Transverse colon (tissue), 4 donors: ENCODE results near the gene IGSF21. TPM values are rescaled to one million over a fixed set of nuclear protein-coding genes. Genes with fewer than 3 reads are reported as not detected.

Experiments used
- DNase-seq: peaks from one replicate; pipeline ENCODE4 v3.0.0-alpha.2; 2019
- H3K27ac ChIP-seq, 4 donors: fragments of 200-600 bp; sonication (generic); 2 replicates each; pipeline ENCODE4 v1.5.1; 2016 to 2018; ENCODE audit warnings: inconsistent platforms in 4 of 4
- H3K27me3 ChIP-seq: fragments of 200-600 bp; sonication (generic); 2 replicates; pipeline ENCODE4 v1.5.1; 2017; ENCODE audit warnings: inconsistent platforms
- H3K36me3 ChIP-seq, 4 donors: fragments of 200-600 bp; sonication (generic); 2 replicates each; pipeline ENCODE4 v1.5.1; 2017 to 2019; ENCODE audit warnings: inconsistent platforms in 4 of 4
- H3K4me1 ChIP-seq, 4 donors: fragments of 200-600 bp; sonication (generic); 2 replicates each; pipeline ENCODE4 v1.5.1; 2017 to 2020; ENCODE audit warnings: inconsistent platforms in 4 of 4
- H3K4me3 ChIP-seq, 4 donors: fragments of 200-600 bp; sonication (generic); 1 replicate in 1 of 4; 2 replicates in 3 of 4; pipeline versions ENCODE4 v1.5.1 to v1.6.1; 2017 to 2019; ENCODE audit warnings: inconsistent platforms in 4 of 4
- H3K9me3 ChIP-seq, 2 donors: fragments of 200-600 bp; sonication (generic); 2 replicates each; pipeline ENCODE4 v1.5.1; 2017 to 2019; ENCODE audit warnings: inconsistent platforms in 2 of 2
- EP300 ChIP-seq: sonication (generic); formaldehyde crosslinking; IDR thresholded peaks from one replicate; pipeline ENCODE4 v1.6.1; 2017; ENCODE audit warnings: antibody characterized with exemption, low read depth
- POLR2A ChIP-seq: fragments of 450-650 bp; IDR thresholded peaks from one replicate; pipeline ENCODE4 v1.6.1; 2016; ENCODE audit warnings: antibody characterized with exemption, mild to moderate bottlenecking, moderate library complexity
- POLR2AphosphoS5 ChIP-seq, 3 donors: sonication (generic); formaldehyde crosslinking; IDR thresholded peaks; one replicate each; pipeline ENCODE4 v1.6.1; 2016; ENCODE audit warnings: antibody characterized with exemption in 3 of 3
- WGBS, 2 donors: methylation state at CpG; one replicate each; pipeline ENCODE4 v1.1.5; 2018; ENCODE audit warnings: low coverage in 1 of 2; 5-methylcytosine and 5-hydroxymethylcytosine counted together
- in situ Hi-C, 4 donors: fragments of 200-750 bp; cut with MboI; loops; one replicate each; pipeline versions ENCODE4 v1.15.0 to v1.15.1; 2017; ENCODE audit warnings: low sequenced_read_pairs in 3 of 4, low pct_ligation_motif_present in 1 of 4, low pct_unique_long_range_greater_than_20kb in 1 of 4
- intact Hi-C: fragments of 100-400 bp; cut with DNase I; formaldehyde crosslinking; loops from one replicate; pipeline ENCODE4 v1.15.1; 2023; ENCODE audit warnings: low total_unique reads
- total RNA-seq, 4 donors: library from RNA; depleted of rRNA; stranded (reverse); fragments of >200 nt; gene quantifications; one replicate each; pipeline ENCODE4 v1.1.0, GENCODE V29; 2016
- TF ChIP-seq, protein P1 (sequence below), 5 experiments: fragments of 200-600 bp in 3 of 5; fragments of 450-650 bp in 2 of 5; sonication (generic) in 3 of 5; IDR thresholded peaks; 1 replicate in 2 of 5; 2 replicates in 3 of 5; pipeline ENCODE4 v1.5.1; 2016 to 2017; ENCODE audit warnings: antibody characterized with exemption in 5 of 5, inconsistent platforms in 3 of 5, mild to moderate bottlenecking in 2 of 5, moderate library complexity in 1 of 5

Gene IGSF21
- total RNA-seq, 4 donors from 2014 or later: 1.1 to 6.8 (median 1.6) TPM; not detected in 1

DNA sequence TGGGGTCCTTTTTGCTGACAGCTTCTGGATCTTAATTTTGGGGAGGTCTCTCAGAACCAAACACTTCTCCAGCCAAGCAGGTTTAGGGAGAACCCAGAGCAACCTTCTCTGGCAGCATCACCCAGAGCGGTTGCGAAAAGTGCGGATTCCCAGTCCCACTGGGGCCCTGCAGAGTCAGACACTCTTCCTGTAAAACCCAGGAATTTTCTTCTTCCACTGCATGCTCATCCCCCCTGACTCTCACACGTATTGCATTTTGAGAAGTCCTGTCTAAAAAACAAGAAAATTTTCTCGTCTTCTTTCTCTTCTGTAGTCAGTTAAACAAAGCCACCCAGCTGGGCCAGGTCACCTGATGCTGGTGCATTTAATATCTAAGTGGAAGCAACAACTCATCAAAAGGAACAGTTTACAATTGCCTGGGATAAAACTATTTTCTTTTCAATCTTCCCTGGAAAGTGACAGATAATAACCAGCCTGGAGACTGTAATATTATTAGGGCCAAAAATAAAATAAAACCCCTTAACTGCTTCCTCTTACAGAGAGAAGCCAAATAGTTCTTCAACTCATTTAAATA is 156.0 kb downstream of the IGSF21 start:
- Histone ChIP-seq H3K4me1 (no peaks in the 10 kb centered on the region), H3K36me3 (no peaks in the 10 kb centered on the region), H3K27me3 (peaks cover 28% of the 10 kb centered on the region), H3K4me3 (no peak overlapping the region), H3K27ac (no peak overlapping the region), H3K9me3 (no peaks in the 10 kb centered on the region)
- DNase-seq: no peak
- 66% methylated on average over 5 of the region's 5 CpGs; no CpG with 5 or more reads in 1 of the 2 donors for WGBS, 2 donors
- TF ChIP-seq POLR2AphosphoS5 (IDR thresholded peaks at IDR 0.05): no peak
- TF ChIP-seq, protein P1, sequence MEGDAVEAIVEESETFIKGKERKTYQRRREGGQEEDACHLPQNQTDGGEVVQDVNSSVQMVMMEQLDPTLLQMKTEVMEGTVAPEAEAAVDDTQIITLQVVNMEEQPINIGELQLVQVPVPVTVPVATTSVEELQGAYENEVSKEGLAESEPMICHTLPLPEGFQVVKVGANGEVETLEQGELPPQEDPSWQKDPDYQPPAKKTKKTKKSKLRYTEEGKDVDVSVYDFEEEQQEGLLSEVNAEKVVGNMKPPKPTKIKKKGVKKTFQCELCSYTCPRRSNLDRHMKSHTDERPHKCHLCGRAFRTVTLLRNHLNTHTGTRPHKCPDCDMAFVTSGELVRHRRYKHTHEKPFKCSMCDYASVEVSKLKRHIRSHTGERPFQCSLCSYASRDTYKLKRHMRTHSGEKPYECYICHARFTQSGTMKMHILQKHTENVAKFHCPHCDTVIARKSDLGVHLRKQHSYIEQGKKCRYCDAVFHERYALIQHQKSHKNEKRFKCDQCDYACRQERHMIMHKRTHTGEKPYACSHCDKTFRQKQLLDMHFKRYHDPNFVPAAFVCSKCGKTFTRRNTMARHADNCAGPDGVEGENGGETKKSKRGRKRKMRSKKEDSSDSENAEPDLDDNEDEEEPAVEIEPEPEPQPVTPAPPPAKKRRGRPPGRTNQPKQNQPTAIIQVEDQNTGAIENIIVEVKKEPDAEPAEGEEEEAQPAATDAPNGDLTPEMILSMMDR (IDR thresholded peaks at IDR 0.05): no peak
- no peak for TF ChIP-seq EP300
- no peak for TF ChIP-seq POLR2A
- intact Hi-C loops (no loop called here), in situ Hi-C loops (no loop called here)

DNA sequence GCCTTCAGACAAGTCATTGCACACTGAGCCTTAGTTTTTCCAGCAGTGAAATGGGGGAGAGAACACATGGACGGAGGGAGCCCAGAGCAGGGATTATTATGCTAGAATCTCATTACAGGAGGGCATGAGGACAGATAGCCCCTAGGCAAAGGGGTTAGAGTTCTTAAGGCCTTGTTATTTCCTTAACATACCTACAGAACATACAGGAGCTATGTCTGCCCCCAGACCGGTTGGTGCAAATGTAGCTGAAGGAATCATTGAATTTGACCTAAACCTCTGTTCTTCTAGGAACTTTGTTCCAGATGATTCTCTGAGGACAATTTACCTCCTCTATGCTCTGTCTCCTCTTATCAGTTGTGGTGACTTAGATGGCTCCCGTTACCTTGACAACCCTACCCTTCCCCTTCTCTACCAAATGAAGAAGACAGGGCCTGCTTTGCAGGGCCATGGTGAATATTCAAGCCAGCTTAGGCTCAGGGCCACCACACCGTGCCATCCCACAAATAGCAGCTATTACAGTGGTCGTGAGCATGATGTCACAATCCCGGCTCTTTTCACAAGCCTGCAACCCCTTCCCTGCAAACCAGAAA is 156.9 kb downstream of the IGSF21 start:
- Histone ChIP-seq H3K27me3 (peaks cover 21% of the 10 kb centered on the region), H3K4me1 (no peaks in the 10 kb centered on the region), H3K36me3 (no peaks in the 10 kb centered on the region), H3K9me3 (no peaks in the 10 kb centered on the region), H3K4me3 (no peak overlapping the region), H3K27ac (no peak overlapping the region)
- no peak for TF ChIP-seq POLR2A
- no peak for TF ChIP-seq EP300
- TF ChIP-seq POLR2AphosphoS5 (IDR thresholded peaks at IDR 0.05): no peak
- TF ChIP-seq, protein P1 (IDR thresholded peaks at IDR 0.05): no peak
- WGBS, 2 donors: 66 to 70% methylated on average over 5 to 6 of the region's 6 CpGs
- in situ Hi-C loops: no loop called here
- intact Hi-C loops: no loop called here
- DNase-seq: no peak

DNA sequence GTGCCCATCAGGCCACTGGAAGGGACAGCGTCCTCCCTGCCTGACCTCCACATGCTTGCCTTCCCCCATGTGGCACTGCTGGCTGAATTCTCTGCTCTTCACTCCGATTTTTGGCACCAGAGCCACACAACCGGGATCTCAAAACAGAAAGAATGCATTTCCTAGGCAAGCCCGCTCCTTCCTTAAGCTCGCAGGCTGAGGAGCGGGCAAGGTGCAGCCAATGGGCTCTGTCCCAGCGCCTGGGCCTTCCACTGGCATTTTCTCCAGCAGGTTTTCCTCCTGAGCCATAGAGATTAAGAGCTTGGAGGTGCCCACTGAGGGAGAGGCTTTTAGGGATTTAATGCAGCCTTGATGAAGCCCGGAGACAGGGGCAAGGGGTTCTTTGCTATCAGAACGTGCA is 158.0 kb downstream of the IGSF21 start:
- TF ChIP-seq POLR2AphosphoS5 (IDR thresholded peaks at IDR 0.05) (no peak), EP300 (no peak), POLR2A (no peak)
- TF ChIP-seq, protein P1 (IDR thresholded peaks at IDR 0.05): no peak
- H3K27ac ChIP-seq: no peak overlapping the region
- intact Hi-C loops: no loop called here
- H3K4me1 ChIP-seq: no peaks in the 10 kb centered on the region
- H3K9me3 ChIP-seq: no peaks in the 10 kb centered on the region
- peaks cover 21% of the 10 kb centered on the region for H3K27me3 ChIP-seq
- in situ Hi-C loops: no loop called here
- no peak for DNase-seq
- H3K4me3 ChIP-seq: no peak overlapping the region
- no peaks in the 10 kb centered on the region for H3K36me3 ChIP-seq
- 66% methylated on average over 3 to 9 of the region's 9 CpGs for WGBS, 2 donors

DNA sequence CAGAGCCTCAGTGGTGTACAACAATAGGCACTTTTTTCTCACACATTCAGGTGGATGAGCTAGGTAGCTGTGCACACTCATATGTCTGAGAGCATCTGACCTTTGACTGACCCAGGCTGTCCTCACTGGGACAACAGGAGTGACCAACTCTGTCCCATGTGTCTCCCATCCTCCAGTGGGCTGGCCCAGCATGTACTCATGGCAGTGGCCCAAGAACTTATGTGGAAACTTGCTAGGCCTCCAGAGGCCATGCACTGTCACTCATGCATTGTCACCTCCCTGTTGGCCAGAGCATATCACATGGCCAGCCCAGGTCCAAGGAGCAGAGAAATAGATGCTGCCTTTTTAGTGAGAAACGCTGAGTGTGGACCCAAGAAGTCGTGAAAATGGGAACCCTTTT is 158.8 kb downstream of the IGSF21 start:
- in situ Hi-C loops (no loop called here), intact Hi-C loops (no loop called here)
- Histone ChIP-seq H3K4me1 (no peaks in the 10 kb centered on the region), H3K4me3 (no peak overlapping the region), H3K9me3 (no peaks in the 10 kb centered on the region), H3K27ac (no peak overlapping the region), H3K27me3 (peaks cover 17% of the 10 kb centered on the region), H3K36me3 (no peaks in the 10 kb centered on the region)
- DNase-seq: no peak
- 68% methylated on average over 2 of the region's 2 CpGs; no CpG with 5 or more reads in 1 of the 2 donors for WGBS, 2 donors
- TF ChIP-seq POLR2A (no peak), POLR2AphosphoS5 (IDR thresholded peaks at IDR 0.05) (no peak), EP300 (no peak)
- TF ChIP-seq, protein P1 (IDR thresholded peaks at IDR 0.05): no peak
